ENCODE data around the gene GTF2A2. TPM values are rescaled to one million over a fixed set of nuclear protein-coding genes. Genes with fewer than 3 reads are reported as not detected.

GTF2A2 gene
- total RNA-seq = 10 to 100 TPM; 37.2 to 47.6 TPM

GRCh38 chr15:59656897-59657634 lies at the start of gene GTF2A2:
GTF2A2 (minus strand) TSS chr15:59657515; CDS start chr15:59652277, 5,238 bp downstream.

GRCh38 chr15:59688782-59689625 lies 31.7 kb upstream of the GTF2A2 start, which contains the start of gene BNIP2:
BNIP2 (minus strand) TSS chr15:59689320; CDS start chr15:59682457, 6,863 bp downstream.

GRCh38 chr15:59611276-59612260 lies 45.7 kb downstream of the GTF2A2 start, which contains the start of gene GCNT3:
GCNT3 (plus strand) TSS chr15:59611783; CDS start chr15:59618239, 6,456 bp downstream.

Other genes with a start within 250 kb of the GTF2A2 start
- 1 to 10 TPM; 2.3 to 2.4 TPM for gene FAM81A, start 219.3 kb downstream of the GTF2A2 start, total RNA-seq
- under 1 TPM; 0.33 to 0.69 TPM for gene GCNT3, start 45.7 kb downstream of the GTF2A2 start, total RNA-seq
- gene BNIP2, start 31.8 kb upstream of the GTF2A2 start, total RNA-seq = 100 to 1,000 TPM; 122 to 159 TPM

Data from melanocyte of skin (primary cell).